GF-D8 (cell line): Measurements from ENCODE around the gene AKT3.

Experiments
- DNase-seq: peaks from one replicate; lab custom pipeline; 2025; lab: John Stamatoyannopoulos, UW

Gene AKT3

GRCh38 chr1:243461700-243462099, 388.3 kb downstream of the AKT3 start:
- no peak for DNase-seq

DNA sequence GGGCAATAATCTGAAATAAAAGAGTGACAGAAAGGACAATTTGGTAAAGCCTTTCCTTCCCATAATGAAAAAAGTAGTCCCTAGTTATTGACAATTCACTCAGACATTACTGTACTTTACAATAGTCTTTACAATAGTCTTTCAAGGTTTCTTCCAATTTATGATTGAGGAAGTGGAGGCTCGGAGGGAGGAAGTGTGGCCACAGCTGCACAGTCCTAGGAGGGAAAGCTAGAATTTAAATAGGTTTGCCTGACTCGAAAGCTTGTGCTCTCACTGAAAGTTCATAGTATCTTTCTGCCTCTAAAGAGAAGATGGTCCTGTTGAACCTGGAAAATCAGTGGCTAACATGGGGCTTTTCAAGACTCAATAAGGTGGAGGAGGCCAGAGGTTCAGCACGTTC, 391.0 kb downstream of the AKT3 start:
- DNase-seq, result peak; percentile 40

DNA sequence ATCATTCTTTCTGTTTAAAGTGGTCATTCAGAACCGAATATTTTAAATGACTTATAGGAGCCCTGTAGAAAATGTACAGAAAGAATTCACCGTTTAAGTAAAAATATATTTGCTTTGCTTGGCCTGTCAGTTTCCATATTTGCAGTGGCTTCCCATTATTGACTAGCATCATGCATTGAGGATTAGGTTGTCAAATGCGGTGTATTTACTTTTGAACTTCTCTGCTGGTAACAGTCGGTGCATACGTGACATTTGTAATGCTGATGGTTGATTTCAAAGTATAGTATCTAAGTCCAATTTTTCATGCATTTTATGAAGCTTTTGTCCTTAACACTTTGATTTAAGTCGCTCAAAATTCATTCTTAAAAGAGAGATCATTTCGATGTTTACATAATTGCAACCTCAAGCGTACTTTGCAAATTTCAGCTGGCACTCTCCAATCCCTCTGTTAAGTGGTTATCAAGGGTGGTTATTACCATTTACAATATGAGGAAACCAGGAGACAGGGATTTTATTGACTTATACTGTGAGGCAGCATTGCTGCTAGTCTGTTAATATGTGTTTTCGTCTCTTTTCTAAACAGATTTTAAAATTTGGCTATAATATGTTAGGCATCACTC, 392.6 kb downstream of the AKT3 start:
- no peak for DNase-seq

DNA sequence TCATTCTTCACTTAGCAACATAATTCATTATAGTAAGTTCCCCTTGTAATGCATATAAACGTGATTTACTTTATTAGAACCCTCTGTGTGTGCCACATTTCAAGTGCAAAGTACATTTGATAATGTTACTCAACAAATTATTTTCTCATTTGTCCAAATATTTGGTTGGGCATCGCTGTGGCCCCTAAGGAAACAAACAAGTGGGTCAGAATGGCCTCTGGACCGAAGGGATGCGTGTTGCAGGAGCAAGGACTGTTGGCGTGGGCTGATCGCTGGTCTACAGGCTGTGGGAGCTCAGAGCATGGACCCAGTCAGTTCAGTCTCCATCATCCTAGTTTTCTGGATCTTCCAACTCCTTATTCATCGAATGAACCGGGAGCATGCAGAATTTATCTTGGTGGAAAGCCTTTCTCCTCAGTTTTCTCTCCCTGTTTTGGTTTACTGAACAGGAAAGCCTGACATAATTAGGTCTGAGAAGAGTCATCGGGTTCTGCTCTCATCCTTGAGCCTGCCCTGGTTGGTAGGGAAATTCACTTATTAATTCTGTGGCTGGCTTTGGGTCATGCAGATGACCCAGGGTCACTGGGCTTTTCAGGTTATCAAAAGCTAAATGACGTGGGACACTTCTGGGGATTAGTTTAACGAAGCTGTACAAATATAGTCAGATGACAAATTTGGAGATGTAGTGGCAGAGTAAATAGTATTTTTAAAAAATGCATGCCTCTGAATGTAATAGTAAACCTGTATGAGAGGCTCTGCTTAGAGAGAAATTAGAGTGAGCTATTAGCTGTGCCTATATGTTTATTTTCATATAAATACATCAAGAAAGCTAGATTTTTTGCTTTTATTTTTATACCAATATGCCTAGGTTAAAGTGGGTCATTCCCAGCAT, 394.0 kb downstream of the AKT3 start:
- DNase-seq, result no peak

DNA sequence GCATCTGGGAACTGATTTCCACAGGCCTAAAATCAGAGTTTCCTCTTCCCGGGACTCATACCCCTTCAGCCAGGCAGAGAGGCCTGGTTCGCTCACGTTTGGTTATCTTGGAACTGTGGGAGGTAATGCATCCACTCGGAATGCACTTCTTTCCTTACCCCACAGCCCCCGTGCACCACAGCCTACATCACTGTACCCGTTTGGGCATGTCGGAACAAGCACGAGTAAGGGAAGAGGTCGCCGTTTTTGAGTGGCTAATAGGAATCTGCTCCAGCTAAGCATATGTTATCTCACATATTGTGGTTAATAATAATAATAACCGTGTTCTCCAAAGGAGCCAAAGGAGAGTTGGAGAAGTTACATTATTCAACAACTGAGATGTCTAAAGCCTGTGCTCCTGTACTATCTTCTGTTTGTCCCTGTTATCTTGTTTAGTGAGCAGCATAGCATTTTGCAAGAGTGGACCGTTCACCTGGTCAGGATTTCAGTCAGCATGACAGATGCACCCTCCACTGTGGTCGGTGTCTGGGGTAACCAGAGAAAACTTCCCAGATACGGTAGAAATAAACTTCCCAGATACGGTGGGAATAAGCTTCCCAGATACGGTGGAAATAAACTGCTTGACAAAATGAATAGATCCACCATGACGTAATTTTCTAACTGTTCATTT, 395.6 kb downstream of the AKT3 start:
- no peak for DNase-seq

- DNase-seq, result peak; percentile 62
Observed at GRCh38 chr1:243452092-243452491, 398.0 kb downstream of the AKT3 start.

DNA sequence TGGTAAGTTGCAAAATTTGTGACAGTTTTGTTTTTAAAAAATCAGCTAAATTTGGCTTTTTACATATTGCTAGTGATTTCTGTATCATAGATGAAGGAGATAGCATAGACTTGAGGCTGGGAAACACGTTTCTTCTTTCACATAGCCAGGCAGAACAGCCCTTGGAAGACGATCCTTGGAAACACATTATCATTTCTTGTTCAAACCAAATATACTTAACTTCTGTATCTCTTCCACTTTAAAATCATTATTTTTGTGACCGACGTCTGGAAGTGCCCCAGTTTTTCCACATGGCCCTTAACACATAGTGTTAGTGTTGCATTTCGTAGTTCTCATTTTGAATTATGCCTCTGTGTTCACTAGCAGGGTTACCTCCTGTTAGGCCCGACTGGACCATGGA, 400.7 kb downstream of the AKT3 start:
- DNase-seq, result no peak

DNA sequence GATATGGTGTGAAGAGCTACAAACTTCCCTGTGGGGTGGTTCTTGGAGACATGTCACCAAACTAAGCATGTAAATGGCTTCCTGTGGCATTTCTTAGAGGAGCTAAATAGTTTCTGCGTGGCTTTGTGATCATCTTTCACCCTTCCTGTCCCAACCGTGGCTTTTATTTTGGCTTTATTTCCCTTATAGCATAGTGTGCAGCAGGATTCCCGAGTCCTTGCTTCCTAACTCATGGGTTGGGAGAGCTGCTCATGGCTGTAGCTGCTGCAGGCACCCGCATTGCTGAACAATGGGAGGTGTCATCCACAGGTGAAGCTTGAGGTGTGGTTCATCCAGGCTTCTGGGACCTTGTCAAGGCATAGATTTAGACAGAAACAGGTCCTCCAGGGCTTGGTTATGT, 402.2 kb downstream of the AKT3 start:
- no peak for DNase-seq

- DNase-seq, result no peak
Observed at GRCh38 chr1:243447347-243447746, 402.7 kb downstream of the AKT3 start.

DNA sequence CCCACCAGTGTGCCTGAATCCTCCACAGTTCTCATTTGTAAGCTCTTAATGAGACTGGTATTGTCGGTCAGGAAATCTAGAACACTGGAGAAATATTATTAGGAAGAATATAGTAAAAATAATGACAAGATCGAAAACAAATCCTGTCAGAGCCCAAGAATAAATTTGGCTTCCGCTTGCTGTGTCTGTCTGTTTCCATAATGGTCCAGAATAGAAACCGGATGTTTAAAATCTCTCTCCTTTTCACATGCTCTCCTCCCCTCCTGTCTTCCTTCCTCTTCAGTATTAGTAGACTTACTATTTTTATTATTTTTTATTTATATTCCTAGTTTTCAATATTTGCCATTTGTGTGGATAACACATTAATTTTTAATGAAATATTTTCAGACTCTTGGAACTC, 406.5 kb downstream of the AKT3 start:
- no peak for DNase-seq

GRCh38 chr1:243441601-243442000, 408.4 kb downstream of the AKT3 start:
- no peak for DNase-seq

DNA sequence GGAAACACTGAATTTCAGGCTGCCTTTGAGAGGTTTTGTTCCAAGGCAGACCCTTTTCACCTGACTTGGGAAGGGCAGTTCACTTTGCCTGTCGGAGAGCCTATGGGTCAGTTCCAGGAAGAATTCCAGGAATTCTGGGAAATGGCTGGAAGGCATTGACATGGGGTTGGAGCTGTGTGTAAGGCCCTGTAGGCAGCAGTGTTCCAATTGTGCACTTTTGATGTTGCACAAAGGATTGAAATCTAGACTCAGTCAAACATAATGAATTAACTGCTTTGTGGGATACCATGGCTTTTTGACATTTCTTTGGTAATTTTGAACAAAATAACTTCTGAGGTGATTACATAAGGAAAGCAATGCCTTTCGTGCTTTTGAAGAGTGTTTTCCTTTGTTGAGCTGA, 409.6 kb downstream of the AKT3 start:
- DNase-seq, result no peak

- DNase-seq, result no peak
Observed at GRCh38 chr1:243438815-243439214, 411.2 kb downstream of the AKT3 start.
